Caco-2 (cell line): Measurements from ENCODE around the gene MEX3D. TPM values are rescaled to one million over a fixed set of nuclear protein-coding genes. Genes with fewer than 3 reads are reported as not detected.

Experiments
- BruUV-seq: library from RNA; stranded (reverse); fragments of 400-500 nt; replicated peaks from 2 replicates; lab custom pipeline; 2021; lab: Mats Ljungman, UMichigan
- CTCF ChIA-PET: fragments of 300-600 bp; sonication (Branson Sonifier 250); formaldehyde crosslinking; loops from one replicate; lab custom pipeline; 2022; ENCODE audit warnings: antibody characterized with exemption; lab: Charles Lee
- POLR2A ChIA-PET: fragments of 300-600 bp; sonication (Branson Sonifier 250); formaldehyde crosslinking; loops from one replicate; lab custom pipeline; 2022; ENCODE audit warnings: antibody characterized with exemption; lab: Charles Lee
- DNase-seq, 2 experiments: peaks; one replicate each; pipeline versions ENCODE4 v3.0.0 to v3.0.0-alpha.2; 2020 to 2022
- H3K27me3 ChIP-seq: replicated peaks from 2 replicates; pipeline ENCODE4 v1.6.0; 2011; ENCODE audit warnings: low read length; ENCODE audit not compliant: control insufficient read depth, insufficient read depth
- H3K36me3 ChIP-seq: 2 replicates; pipeline ENCODE4 v1.5.1; 2011; ENCODE audit warnings: low read length; ENCODE audit not compliant: control insufficient read depth, insufficient read depth
- H3K4me1 ChIP-seq: fragments of 250-450 bp; sonication (Bioruptor Pico); 2 replicates; pipeline ENCODE4 v1.5.1; 2020; ENCODE audit warnings: mild to moderate bottlenecking
- H3K4me3 ChIP-seq: 2 replicates; pipeline ENCODE4 v1.5.1; 2011; ENCODE audit warnings: low read depth, mild to moderate bottlenecking, control low read depth, low read length
- H3K9me3 ChIP-seq: fragments of 250-450 bp; sonication (Bioruptor Pico); 2 replicates; pipeline ENCODE4 v1.5.1; 2020; ENCODE audit warnings: mild to moderate bottlenecking, moderate library complexity
- H3K27ac Mint-ChIP-seq: one replicate; pipeline ENCODE4 v1.8.0; 2022; ENCODE audit warnings: mixed read lengths; ENCODE audit not compliant: unreplicated experiment
- H3K27me3 Mint-ChIP-seq: one replicate; pipeline ENCODE4 v1.8.0; 2022; ENCODE audit warnings: mixed read lengths; ENCODE audit not compliant: insufficient read depth, unreplicated experiment
- H3K36me3 Mint-ChIP-seq: one replicate; pipeline ENCODE4 v1.8.0; 2022; ENCODE audit warnings: mild to moderate bottlenecking, mixed read lengths; ENCODE audit not compliant: insufficient read depth, unreplicated experiment
- H3K4me1 Mint-ChIP-seq: one replicate; pipeline ENCODE4 v1.8.0; 2022; ENCODE audit warnings: low read depth, mixed read lengths; ENCODE audit not compliant: unreplicated experiment
- H3K4me3 Mint-ChIP-seq: one replicate; pipeline ENCODE4 v1.8.0; 2022; ENCODE audit warnings: mild to moderate bottlenecking, moderate library complexity, mixed read lengths; ENCODE audit not compliant: unreplicated experiment
- H3K9me3 Mint-ChIP-seq: one replicate; pipeline ENCODE4 v1.8.0; 2022; ENCODE audit warnings: mixed read lengths; ENCODE audit not compliant: unreplicated experiment
- CTCF ChIP-seq, 2 experiments: fragments of 200-600 bp in 1 of 2; IDR thresholded peaks; 1 replicate in 1 of 2; 2 replicates in 1 of 2; pipeline versions ENCODE4 v1.5.1 to v1.8.0; 2011 to 2022; ENCODE audit warnings: antibody characterized with exemption in 1 of 2, control low read depth in 1 of 2, inconsistent platforms in 1 of 2, low read depth in 1 of 2, low read length in 1 of 2, mild to moderate bottlenecking in 1 of 2, moderate library complexity in 1 of 2; ENCODE audit not compliant: insufficient read depth in 1 of 2, severe bottlenecking in 1 of 2, unreplicated experiment in 1 of 2
- intact Hi-C: fragments of 100-400 bp; cut with micrococcal nuclease; formaldehyde crosslinking; loops from one replicate; pipeline ENCODE4 v1.10.0; 2022; ENCODE audit not compliant: unreplicated experiment
- total RNA-seq: library from RNA; stranded (reverse); gene quantifications from 2 replicates; pipeline ENCODE4 v1.2.3, GENCODE V29; 2022

The MEX3D gene
- total RNA-seq, 1 experiment from 2014 or later, result 52.1 TPM

DNA sequence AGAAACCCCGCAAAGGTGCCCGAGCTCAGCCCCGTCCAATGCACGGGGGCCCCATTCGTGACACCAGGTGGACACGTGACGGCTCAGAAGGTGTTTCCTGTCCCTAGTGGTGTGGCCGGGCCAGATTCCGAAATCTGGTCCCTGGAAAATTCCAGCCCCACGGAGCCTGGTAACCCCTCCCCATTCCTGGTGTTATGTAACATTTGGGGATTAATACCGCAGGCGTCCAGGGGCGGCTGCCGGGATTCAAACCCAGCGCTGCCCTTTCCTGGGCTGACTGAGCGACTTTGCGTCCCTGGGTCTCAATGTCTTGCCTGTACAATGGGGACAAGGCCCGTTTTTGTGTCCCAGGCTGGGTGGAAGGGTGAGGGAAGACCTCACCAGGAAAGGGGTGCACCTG, 45.3 kb downstream of the MEX3D start:
- H3K4me1 Mint-ChIP-seq, result no peaks in the 10 kb centered on the region
- no peak overlapping the region for H3K4me3 Mint-ChIP-seq
- Histone ChIP-seq H3K36me3 (no peaks in the 10 kb centered on the region), H3K4me3 (no peak overlapping the region), H3K4me1 (no peaks in the 10 kb centered on the region), H3K9me3 (no peaks in the 10 kb centered on the region), H3K27me3 (peaks cover 3% of the 10 kb centered on the region)
- peaks cover 6% of the 10 kb centered on the region for H3K36me3 Mint-ChIP-seq
- no peak for DNase-seq
- peaks cover 14% of the 10 kb centered on the region for H3K27me3 Mint-ChIP-seq
- POLR2A ChIA-PET, result no interaction called here
- BruUV-seq, result no TSS peak
- H3K27ac Mint-ChIP-seq, result no peak overlapping the region
- CTCF ChIA-PET, result no interaction called here
- intact Hi-C loops, result no loop called here
- no peaks in the 10 kb centered on the region for H3K9me3 Mint-ChIP-seq
- no peak for TF ChIP-seq CTCF (IDR thresholded peaks at IDR 0.05; ENCODE audit: insufficient read depth in 1 of 2, low read depth in 1 of 2, low read length in 1 of 2, severe bottlenecking in 1 of 2, unreplicated experiment in 1 of 2)

DNA sequence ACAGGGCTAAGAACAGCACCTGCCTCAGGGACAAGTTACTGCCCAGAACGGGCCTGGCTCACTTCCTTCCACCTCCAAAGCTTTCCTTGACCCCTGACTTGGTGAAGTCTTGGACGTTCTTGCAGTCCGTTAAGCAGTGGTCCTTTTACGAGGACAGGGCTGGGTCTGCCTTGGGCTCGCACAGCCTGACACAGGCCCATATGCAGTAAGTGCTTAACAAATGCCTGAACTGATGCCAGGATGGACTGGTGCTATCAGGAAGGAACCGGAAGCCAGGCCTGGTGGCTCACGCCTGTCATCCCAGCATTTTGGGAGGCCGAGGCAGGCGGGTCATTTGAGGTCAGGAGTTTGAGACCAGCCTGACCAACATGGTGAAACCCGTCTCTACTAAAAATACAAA, 46.1 kb downstream of the MEX3D start:
- BruUV-seq, result no TSS peak
- H3K9me3 ChIP-seq, result no peaks in the 10 kb centered on the region
- DNase-seq, result no peak
- Mint-ChIP-seq H3K27me3 (peaks cover 14% of the 10 kb centered on the region), H3K9me3 (no peaks in the 10 kb centered on the region), H3K27ac (no peak overlapping the region), H3K36me3 (peaks cover 6% of the 10 kb centered on the region), H3K4me3 (no peak overlapping the region), H3K4me1 (no peaks in the 10 kb centered on the region)
- no peaks in the 10 kb centered on the region for H3K36me3 ChIP-seq
- H3K4me3 ChIP-seq, result no peak overlapping the region
- TF ChIP-seq CTCF (IDR thresholded peaks at IDR 0.05; ENCODE audit: insufficient read depth in 1 of 2, low read depth in 1 of 2, low read length in 1 of 2, severe bottlenecking in 1 of 2, unreplicated experiment in 1 of 2), result no peak
- peaks cover 3% of the 10 kb centered on the region for H3K27me3 ChIP-seq
- POLR2A ChIA-PET, result no interaction called here
- CTCF ChIA-PET, result no interaction called here
- H3K4me1 ChIP-seq, result no peaks in the 10 kb centered on the region
- intact Hi-C loops, result no loop called here

DNA sequence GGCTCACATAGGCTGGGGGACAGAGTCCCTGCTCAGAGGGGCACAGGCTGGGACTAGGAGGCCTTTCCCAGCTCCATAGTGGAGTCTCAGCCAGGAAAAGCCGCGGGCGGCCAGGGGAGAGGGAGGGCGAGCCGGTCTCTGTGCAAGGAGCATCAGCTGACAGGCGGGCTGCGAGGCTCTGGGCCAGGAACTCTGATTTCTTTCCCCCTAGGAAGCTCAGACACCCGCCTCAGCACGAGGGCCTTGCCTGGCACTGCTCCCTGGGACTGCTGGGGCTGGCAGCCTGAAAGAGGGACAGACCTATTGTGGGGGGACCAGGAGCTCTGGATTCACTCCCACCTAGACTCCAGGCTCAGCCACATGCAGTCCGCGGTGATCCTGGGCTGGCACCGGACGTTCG, 46.5 kb downstream of the MEX3D start:
- Histone ChIP-seq H3K9me3 (no peaks in the 10 kb centered on the region), H3K36me3 (no peaks in the 10 kb centered on the region), H3K4me3 (no peak overlapping the region), H3K4me1 (no peaks in the 10 kb centered on the region), H3K27me3 (peaks cover 3% of the 10 kb centered on the region)
- no peak for TF ChIP-seq CTCF (IDR thresholded peaks at IDR 0.05; ENCODE audit: insufficient read depth in 1 of 2, low read depth in 1 of 2, low read length in 1 of 2, severe bottlenecking in 1 of 2, unreplicated experiment in 1 of 2)
- no peaks in the 10 kb centered on the region for H3K4me1 Mint-ChIP-seq
- ChIA-PET POLR2A (interaction anchor here (0.6 kb wide), 1 partner anchor 386 kb away, joined by 5 read pairs; no protein-coding TSS in a partner anchor), CTCF (no interaction called here)
- peaks cover 14% of the 10 kb centered on the region for H3K27me3 Mint-ChIP-seq
- intact Hi-C loops, result no loop called here
- BruUV-seq, result no TSS peak
- peaks cover 6% of the 10 kb centered on the region for H3K36me3 Mint-ChIP-seq
- no peak overlapping the region for H3K4me3 Mint-ChIP-seq
- no peak for DNase-seq
- no peaks in the 10 kb centered on the region for H3K9me3 Mint-ChIP-seq
- no peak overlapping the region for H3K27ac Mint-ChIP-seq
